Mesenchymal stem cell (in vitro differentiated cells and primary cell): Measurements from ENCODE around the gene WNK1.

Source experiments
- DNase-seq: peaks from one replicate; pipeline ENCODE4 v3.0.0-alpha.2; 2013
- H2AFZ ChIP-seq: one replicate; pipeline ENCODE4 v1.6.1; 2013; ENCODE audit warnings: low read depth, mild to moderate bottlenecking, control low read depth, inconsistent platforms, low read length, moderate library complexity
- H2AK5ac ChIP-seq: 2 replicates; pipeline ENCODE4 v1.6.1; 2013; ENCODE audit warnings: low read length, moderate library complexity, mild to moderate bottlenecking, inconsistent platforms; ENCODE audit not compliant: severe bottlenecking
- H2BK120ac ChIP-seq: one replicate; pipeline ENCODE4 v1.6.1; 2013; ENCODE audit warnings: low read depth, mild to moderate bottlenecking, inconsistent platforms, low read length, moderate library complexity
- H2BK12ac ChIP-seq, 2 experiments: one replicate each; pipeline ENCODE4 v1.6.1; 2013; ENCODE audit warnings: inconsistent platforms in 2 of 2, low read length in 2 of 2, mild to moderate bottlenecking in 2 of 2, moderate library complexity in 2 of 2, control low read depth in 1 of 2
- H2BK15ac ChIP-seq: one replicate; pipeline ENCODE4 v1.6.1; 2013; ENCODE audit warnings: mild to moderate bottlenecking, low read depth, inconsistent platforms; ENCODE audit not compliant: poor library complexity, severe bottlenecking
- H2BK5ac ChIP-seq: 2 replicates; pipeline ENCODE4 v1.6.1; 2013; ENCODE audit warnings: low read depth, mild to moderate bottlenecking, low read length, control low read depth, inconsistent platforms; ENCODE audit not compliant: poor library complexity, severe bottlenecking
- H3K14ac ChIP-seq, 2 experiments: one replicate each; pipeline ENCODE4 v1.6.1; 2013; ENCODE audit warnings: inconsistent platforms in 2 of 2, low read length in 2 of 2, control low read depth in 1 of 2, mild to moderate bottlenecking in 1 of 2, moderate library complexity in 1 of 2
- H3K18ac ChIP-seq, 2 experiments: one replicate each; pipeline ENCODE4 v1.6.1; 2013; ENCODE audit warnings: inconsistent platforms in 2 of 2, low read length in 2 of 2, control low read depth in 1 of 2, low read depth in 1 of 2, mild to moderate bottlenecking in 1 of 2
- H3K23ac ChIP-seq, 2 experiments: one replicate each; pipeline ENCODE4 v1.6.1; 2013; ENCODE audit warnings: inconsistent platforms in 2 of 2, low read length in 2 of 2, mild to moderate bottlenecking in 2 of 2, moderate library complexity in 2 of 2, control low read depth in 1 of 2
- H3K27ac ChIP-seq: 2 replicates; pipeline ENCODE4 v1.5.1; 2013; ENCODE audit warnings: mild to moderate bottlenecking, moderate library complexity, low read length, control low read depth, inconsistent platforms; ENCODE audit not compliant: poor library complexity, severe bottlenecking
- H3K27me3 ChIP-seq, 2 experiments: 2 replicates each; pipeline versions ENCODE4 v1.6.1 to v1.7.0; 2013; ENCODE audit warnings: low read length in 2 of 2, mild to moderate bottlenecking in 2 of 2, moderate library complexity in 2 of 2, control low read depth in 1 of 2, inconsistent platforms in 1 of 2; ENCODE audit not compliant: control insufficient read depth in 1 of 2, insufficient read depth in 1 of 2
- H3K36me3 ChIP-seq, 2 experiments: 2 replicates each; pipeline versions ENCODE4 v1.6.1 to v1.7.0; 2013; ENCODE audit warnings: low read length in 2 of 2, control low read depth in 1 of 2, inconsistent platforms in 1 of 2, low read depth in 1 of 2, mild to moderate bottlenecking in 1 of 2; ENCODE audit not compliant: insufficient read depth in 2 of 2, control insufficient read depth in 1 of 2
- H3K4ac ChIP-seq, 2 experiments: one replicate each; pipeline ENCODE4 v1.6.1; 2013; ENCODE audit warnings: inconsistent platforms in 2 of 2, low read length in 2 of 2, mild to moderate bottlenecking in 2 of 2, moderate library complexity in 2 of 2, control low read depth in 1 of 2, low read depth in 1 of 2
- H3K4me1 ChIP-seq: 2 replicates; pipeline ENCODE4 v1.6.1; 2013; ENCODE audit warnings: low read depth, low read length, control low read depth; ENCODE audit not compliant: control insufficient read depth, insufficient read depth
- H3K4me2 ChIP-seq: 2 replicates; pipeline ENCODE4 v1.6.1; 2013; ENCODE audit warnings: low read length, mild to moderate bottlenecking, inconsistent platforms; ENCODE audit not compliant: poor library complexity, severe bottlenecking
- H3K4me3 ChIP-seq, 2 experiments: 2 replicates each; pipeline versions ENCODE4 v1.5.1 to v1.7.0; 2013; ENCODE audit warnings: low read length in 2 of 2, mild to moderate bottlenecking in 2 of 2, control low read depth in 1 of 2, low read depth in 1 of 2; ENCODE audit not compliant: insufficient read depth in 1 of 2
- H3K79me1 ChIP-seq: replicated peaks from 2 replicates; pipeline ENCODE4 v1.6.1; 2013; ENCODE audit warnings: mild to moderate bottlenecking, control low read depth, low read length, inconsistent platforms; ENCODE audit not compliant: poor library complexity, severe bottlenecking
- H3K9ac ChIP-seq: 2 replicates; pipeline ENCODE4 v1.7.0; 2013; ENCODE audit warnings: mild to moderate bottlenecking, low read length, moderate library complexity
- H3K9me3 ChIP-seq: 2 replicates; pipeline ENCODE4 v1.7.0; 2013; ENCODE audit warnings: mild to moderate bottlenecking, low read length; ENCODE audit not compliant: control insufficient read depth
- H4K8ac ChIP-seq: one replicate; pipeline ENCODE4 v1.6.1; 2013; ENCODE audit warnings: inconsistent platforms, mild to moderate bottlenecking, low read length, moderate library complexity
- H4K91ac ChIP-seq: one replicate; pipeline ENCODE4 v1.6.1; 2013; ENCODE audit warnings: mild to moderate bottlenecking, low read length, inconsistent platforms
- WGBS: methylation state at CpG from one replicate; pipeline ENCODE4 v1.1.7; 2013; ENCODE audit warnings: mixed read lengths; 5-methylcytosine and 5-hydroxymethylcytosine counted together

Gene WNK1

DNA sequence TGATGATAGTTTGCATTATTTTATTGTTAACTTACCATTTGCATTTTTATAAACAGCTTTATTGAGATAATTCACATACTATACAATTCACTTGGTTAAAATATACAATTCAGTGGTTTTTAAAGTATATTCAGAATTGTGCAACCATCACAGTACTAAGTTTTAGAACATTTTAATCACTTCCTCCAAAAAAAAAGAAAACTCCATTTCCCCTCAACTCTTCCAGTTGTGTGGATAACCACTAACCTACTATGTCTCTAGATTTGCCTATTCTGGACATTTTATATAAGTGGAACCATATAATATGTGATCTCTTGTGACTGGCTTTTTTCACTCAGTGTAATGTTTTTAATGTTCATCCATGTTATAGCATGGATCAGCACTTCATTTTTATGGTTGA lies 41.3 kb downstream of the WNK1 start:
- no peak overlapping the region for H3K23ac ChIP-seq
- H3K4ac ChIP-seq = no peak overlapping the region
- H2AK5ac ChIP-seq = no peak overlapping the region
- no peak overlapping the region for H2BK5ac ChIP-seq
- no peak overlapping the region for H3K9ac ChIP-seq
- no peak for DNase-seq
- no peak overlapping the region for H2BK12ac ChIP-seq
- H3K14ac ChIP-seq = no peak overlapping the region
- H3K79me1 ChIP-seq = peaks cover 4% of the 10 kb centered on the region
- H2BK15ac ChIP-seq = no peak overlapping the region
- no peaks in the 10 kb centered on the region for H3K27me3 ChIP-seq
- no peaks in the 10 kb centered on the region for H3K9me3 ChIP-seq
- no peak overlapping the region for H4K8ac ChIP-seq
- H2AFZ ChIP-seq = no peak overlapping the region
- peaks cover 3% of the 10 kb centered on the region for H3K4me1 ChIP-seq
- H3K18ac ChIP-seq = no peak overlapping the region
- no peak overlapping the region for H2BK120ac ChIP-seq
- H3K27ac ChIP-seq = no peak overlapping the region
- H3K4me3 ChIP-seq = no peak overlapping the region
- no peaks in the 10 kb centered on the region for H3K36me3 ChIP-seq
- no peak overlapping the region for H3K4me2 ChIP-seq
- no peak overlapping the region for H4K91ac ChIP-seq

DNA sequence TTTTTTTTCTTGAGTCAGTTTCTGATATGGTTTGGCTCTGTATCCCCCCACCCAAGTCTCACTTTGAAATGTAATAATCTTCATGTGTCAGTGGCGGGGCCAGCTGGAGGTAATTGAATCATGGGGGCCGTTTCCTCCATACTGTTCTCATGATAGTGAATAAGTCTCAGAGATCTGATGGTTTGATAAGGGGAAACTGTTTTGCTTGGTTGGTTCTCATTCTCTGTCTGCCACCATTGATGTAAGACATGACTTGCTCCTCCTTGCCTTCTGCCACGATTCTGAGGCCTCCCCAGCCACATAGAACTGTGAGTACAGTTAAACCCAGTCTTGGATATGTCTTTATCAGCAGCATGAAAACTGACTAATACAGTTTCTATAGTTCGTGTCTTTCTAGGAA lies 42.9 kb downstream of the WNK1 start:
- no peak overlapping the region for H3K27ac ChIP-seq
- no peak overlapping the region for H3K4me2 ChIP-seq
- peaks cover 3% of the 10 kb centered on the region for H3K4me1 ChIP-seq
- no peak overlapping the region for H2AK5ac ChIP-seq
- no peaks in the 10 kb centered on the region for H3K9me3 ChIP-seq
- H3K9ac ChIP-seq = no peak overlapping the region
- H3K18ac ChIP-seq = no peak overlapping the region
- H2BK15ac ChIP-seq = no peak overlapping the region
- no peak overlapping the region for H2BK12ac ChIP-seq
- no peaks in the 10 kb centered on the region for H3K36me3 ChIP-seq
- no peak overlapping the region for H2BK5ac ChIP-seq
- H3K4ac ChIP-seq = no peak overlapping the region
- no peak overlapping the region for H3K4me3 ChIP-seq
- H3K23ac ChIP-seq = no peak overlapping the region
- H2AFZ ChIP-seq = no peak overlapping the region
- WGBS = no CpG with 5 or more reads among the region's 4 CpGs
- H4K91ac ChIP-seq = no peak overlapping the region
- H2BK120ac ChIP-seq = no peak overlapping the region
- H3K79me1 ChIP-seq = peaks cover 7% of the 10 kb centered on the region
- H4K8ac ChIP-seq = no peak overlapping the region
- no peak for DNase-seq
- H3K27me3 ChIP-seq = no peaks in the 10 kb centered on the region
- no peak overlapping the region for H3K14ac ChIP-seq

DNA sequence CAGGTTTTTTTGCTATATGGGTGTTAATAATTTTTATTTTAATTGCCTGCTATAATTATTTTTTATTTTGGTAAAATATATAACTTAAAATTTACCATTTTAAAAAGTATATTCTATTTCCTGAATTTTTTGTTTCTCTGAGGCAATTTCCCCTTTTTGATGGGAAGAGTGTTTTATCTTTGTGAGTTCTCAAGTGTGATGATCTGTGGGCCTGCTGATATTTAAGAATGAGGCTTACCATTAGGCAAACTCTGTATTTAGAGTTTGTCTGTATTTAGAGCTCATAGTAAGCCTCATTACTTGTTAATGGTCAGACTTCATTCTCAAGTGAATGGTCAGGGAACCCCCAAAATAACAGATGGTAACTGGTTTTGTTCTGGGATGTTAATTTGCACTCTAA lies 48.0 kb downstream of the WNK1 start:
- no peak overlapping the region for H3K4ac ChIP-seq
- no peak overlapping the region for H3K18ac ChIP-seq
- no peak overlapping the region for H3K9ac ChIP-seq
- H3K79me1 ChIP-seq = peaks cover 6% of the 10 kb centered on the region
- no peak overlapping the region for H2BK5ac ChIP-seq
- no peak overlapping the region for H4K91ac ChIP-seq
- H2BK12ac ChIP-seq = no peak overlapping the region
- no peak overlapping the region for H3K4me2 ChIP-seq
- H3K36me3 ChIP-seq = no peaks in the 10 kb centered on the region
- no peak overlapping the region for H2BK120ac ChIP-seq
- H3K23ac ChIP-seq = no peak overlapping the region
- H2AK5ac ChIP-seq = no peak overlapping the region
- H3K4me1 ChIP-seq = peaks cover 8% of the 10 kb centered on the region
- no peak for DNase-seq
- H2BK15ac ChIP-seq = no peak overlapping the region
- H2AFZ ChIP-seq = no peak overlapping the region
- H3K9me3 ChIP-seq = no peaks in the 10 kb centered on the region
- H3K27ac ChIP-seq = no peak overlapping the region
- H3K27me3 ChIP-seq = no peaks in the 10 kb centered on the region
- no peak overlapping the region for H4K8ac ChIP-seq
- H3K4me3 ChIP-seq = no peak overlapping the region
- no peak overlapping the region for H3K14ac ChIP-seq

DNA sequence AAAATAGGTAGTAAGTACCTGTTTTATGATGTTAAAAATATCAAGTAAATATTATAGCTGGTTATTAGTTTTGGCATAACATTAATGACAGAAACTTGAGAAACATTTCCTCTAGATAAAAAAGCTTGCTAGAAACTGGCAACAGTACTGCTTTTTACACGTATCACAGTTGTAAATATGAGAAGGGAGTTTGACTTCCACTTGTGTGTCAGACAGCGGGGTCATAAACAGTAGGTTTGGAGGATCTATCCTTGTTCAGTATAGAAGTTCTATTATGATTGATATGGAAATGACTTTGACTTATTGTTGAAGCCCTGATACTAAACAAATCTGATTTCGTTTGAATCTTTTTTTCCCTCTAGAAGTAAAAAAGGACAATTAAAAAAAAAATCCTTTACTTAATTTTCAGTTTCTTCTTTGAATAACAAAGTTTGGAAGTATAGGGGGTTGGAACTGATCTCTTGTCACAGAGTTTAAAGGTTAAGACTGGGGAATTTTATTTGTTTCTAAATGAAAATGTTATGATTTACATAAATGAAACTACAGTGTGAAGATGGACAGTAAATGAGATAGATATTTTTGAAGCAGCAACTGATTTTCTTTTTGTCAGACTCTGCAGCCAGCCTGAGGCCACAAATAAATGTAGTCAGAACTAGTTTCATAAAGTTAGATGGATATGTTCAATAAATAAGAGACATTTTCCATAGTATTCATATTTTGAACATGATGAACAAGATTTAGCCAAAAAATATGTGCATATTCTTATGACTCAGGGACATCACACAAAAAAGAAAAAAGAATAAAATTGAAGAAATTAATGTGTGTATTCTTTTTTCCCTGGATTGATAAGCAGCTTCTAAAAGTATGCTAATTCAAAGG lies 50.1 kb downstream of the WNK1 start:
- Histone ChIP-seq H2BK15ac (no peak overlapping the region), H3K18ac (no peak overlapping the region), H3K4ac (no peak overlapping the region), H3K36me3 (no peaks in the 10 kb centered on the region), H3K27ac (no peak overlapping the region), H3K4me2 (no peak overlapping the region), H3K9ac (peak overlapping the region; percentile 16), H3K27me3 (no peaks in the 10 kb centered on the region), H2BK12ac (no peak overlapping the region), H2BK5ac (no peak overlapping the region), H3K79me1 (peaks cover 4% of the 10 kb centered on the region), H2BK120ac (no peak overlapping the region), H3K23ac (no peak overlapping the region), H4K8ac (no peak overlapping the region), H2AK5ac (no peak overlapping the region), H3K4me3 (no peak overlapping the region), H4K91ac (no peak overlapping the region), H3K4me1 (peaks cover 5% of the 10 kb centered on the region), H3K14ac (no peak overlapping the region), H2AFZ (no peak overlapping the region), H3K9me3 (no peaks in the 10 kb centered on the region)
- DNase-seq = no peak
- 67% methylated on average over 2 of the region's 3 CpGs for WGBS
